Cerebellar cortex (tissue), 1 donor: Measurements from ENCODE around the gene TMTC1.

Source experiments
- DNase-seq: peaks from one replicate; pipeline ENCODE4 v3.0.0-alpha.2; 2015; ENCODE audit warnings: low spot score

The TMTC1 gene

DNA sequence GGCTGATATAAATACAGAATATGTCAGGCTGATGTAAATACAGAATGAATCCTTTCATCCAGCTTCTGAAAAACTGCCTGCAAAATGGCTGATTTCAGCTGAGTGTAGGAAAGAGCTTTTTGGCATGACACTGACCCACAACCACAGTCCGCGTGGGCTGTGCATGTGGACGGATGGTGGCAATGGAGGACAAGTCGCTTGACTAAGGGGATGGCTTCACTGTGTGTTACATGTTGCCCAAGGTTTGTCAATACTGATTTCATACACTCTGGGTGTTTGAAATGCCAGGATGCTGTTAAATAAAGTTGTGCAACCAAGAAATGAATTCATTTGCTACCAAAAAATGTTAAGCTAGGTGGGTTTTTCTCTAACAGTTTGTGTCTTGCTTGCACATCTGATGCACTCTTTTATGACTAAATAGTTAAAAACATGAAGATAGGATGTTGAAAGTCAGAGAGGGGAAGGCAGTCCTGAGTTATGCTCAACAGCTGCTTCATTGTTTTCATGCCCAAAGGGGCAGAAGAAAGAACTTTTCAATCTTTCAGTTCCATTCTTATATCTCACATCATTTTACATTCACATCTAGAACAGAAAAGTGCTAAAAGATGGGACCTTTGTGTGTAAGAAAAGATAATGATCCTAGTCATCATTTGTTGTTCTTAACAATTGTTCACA is 249.8 kb downstream of the TMTC1 start:
- DNase-seq: no peak

DNA sequence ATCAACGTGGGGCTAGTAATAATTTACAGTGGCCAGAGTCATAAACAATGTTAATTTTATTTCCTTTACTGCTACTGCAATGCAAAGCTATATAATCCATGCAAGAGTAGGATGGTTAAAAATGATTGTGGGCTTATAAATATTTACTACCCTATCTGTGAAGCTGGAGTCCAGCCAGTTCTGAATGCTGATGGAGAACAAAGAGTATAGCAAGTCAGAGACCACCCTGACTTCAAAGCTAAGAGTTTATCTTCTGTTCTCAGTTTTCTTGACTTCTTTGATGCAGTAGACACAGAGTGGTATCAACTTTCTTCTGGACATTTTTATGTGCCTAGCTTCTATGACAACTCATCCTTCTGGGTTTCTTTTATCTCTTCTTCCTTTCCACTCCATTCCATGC is 252.3 kb downstream of the TMTC1 start:
- no peak for DNase-seq

GRCh38 chr12:29530436-29530835 is 253.3 kb downstream of the TMTC1 start:
- no peak for DNase-seq

GRCh38 chr12:29528161-29528560 is 255.6 kb downstream of the TMTC1 start:
- no peak for DNase-seq

GRCh38 chr12:29521951-29522350 is 261.8 kb downstream of the TMTC1 start:
- no peak for DNase-seq

- DNase-seq: peak; percentile 36
Observed at GRCh38 chr12:29519585-29520182, 264.1 kb downstream of the TMTC1 start.

GRCh38 chr12:29518407-29518806 is 265.3 kb downstream of the TMTC1 start:
- no peak for DNase-seq

DNA sequence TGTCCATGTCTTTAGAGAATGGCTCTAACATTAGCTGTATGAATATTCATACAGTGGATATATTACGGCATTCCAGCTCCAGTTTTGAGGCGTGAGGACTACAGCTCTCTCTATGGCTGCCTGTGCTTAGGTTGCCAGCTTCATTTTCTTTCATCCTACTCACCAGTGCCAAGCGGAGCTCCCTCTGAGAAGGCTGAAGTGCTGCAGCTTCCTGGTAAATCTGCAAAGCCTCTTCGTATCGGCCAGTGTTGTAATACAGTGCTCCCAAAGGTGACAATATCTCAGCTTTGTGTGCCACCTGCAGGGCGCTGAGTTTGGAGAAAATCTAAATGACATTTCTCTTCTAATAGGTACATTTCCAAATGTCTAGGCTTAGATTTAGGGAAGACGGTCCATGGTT is 266.5 kb downstream of the TMTC1 start:
- DNase-seq: no peak

- DNase-seq: no peak
Observed at GRCh38 chr12:29516431-29516875, 267.3 kb downstream of the TMTC1 start.

DNA sequence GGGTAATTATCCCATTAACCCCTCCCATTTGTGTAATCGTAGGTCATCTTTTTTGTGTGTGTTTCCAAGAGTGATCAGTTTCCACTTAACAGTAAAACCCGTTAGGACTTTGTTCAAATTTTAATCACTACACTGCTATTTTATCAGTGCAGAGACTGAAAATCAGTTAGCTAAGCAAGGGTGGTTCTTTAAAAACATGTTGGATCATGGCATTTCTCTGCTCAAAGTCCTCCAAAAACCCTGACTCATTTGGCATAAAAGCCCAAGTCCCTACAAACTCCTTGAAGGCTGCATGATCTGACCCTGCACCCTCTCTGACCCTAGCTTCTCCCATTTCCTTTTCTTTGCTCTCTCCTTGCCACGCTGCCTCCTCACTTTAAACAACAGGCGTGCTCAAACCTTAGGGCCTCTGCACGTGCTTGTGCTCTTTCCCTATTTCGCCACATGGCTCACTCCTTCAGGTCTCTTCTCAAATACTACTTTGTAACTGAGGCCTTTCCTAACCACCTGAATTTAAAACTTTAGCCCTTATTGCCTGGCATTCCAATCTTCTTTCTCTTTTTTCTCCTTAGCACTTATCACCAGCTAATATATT is 273.1 kb downstream of the TMTC1 start:
- DNase-seq: no peak

GRCh38 chr12:29509503-29509902 is 274.2 kb downstream of the TMTC1 start:
- no peak for DNase-seq

- no peak for DNase-seq
Observed at GRCh38 chr12:29508949-29509348, 274.8 kb downstream of the TMTC1 start.

DNA sequence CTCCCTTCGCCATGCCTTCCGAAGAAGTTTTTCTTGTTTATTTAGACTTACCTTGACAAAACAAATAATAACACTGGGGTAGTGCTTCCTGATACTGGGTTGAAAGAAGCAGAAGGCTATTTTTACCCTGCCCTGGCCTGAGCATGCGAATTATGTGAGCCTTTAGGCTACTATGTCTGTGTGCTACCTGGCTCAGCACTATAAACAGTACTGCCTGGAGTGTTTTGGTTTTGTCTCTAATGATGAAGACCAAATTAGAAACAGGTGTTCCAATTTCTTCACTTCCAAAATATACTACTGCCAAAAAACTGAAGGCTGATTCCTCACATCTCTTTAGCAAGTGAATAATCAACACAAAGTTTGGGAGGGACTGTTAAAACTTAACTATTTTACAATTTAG is 278.6 kb downstream of the TMTC1 start:
- no peak for DNase-seq

- DNase-seq: no peak
Observed at GRCh38 chr12:29503283-29503682, 280.5 kb downstream of the TMTC1 start.

DNA sequence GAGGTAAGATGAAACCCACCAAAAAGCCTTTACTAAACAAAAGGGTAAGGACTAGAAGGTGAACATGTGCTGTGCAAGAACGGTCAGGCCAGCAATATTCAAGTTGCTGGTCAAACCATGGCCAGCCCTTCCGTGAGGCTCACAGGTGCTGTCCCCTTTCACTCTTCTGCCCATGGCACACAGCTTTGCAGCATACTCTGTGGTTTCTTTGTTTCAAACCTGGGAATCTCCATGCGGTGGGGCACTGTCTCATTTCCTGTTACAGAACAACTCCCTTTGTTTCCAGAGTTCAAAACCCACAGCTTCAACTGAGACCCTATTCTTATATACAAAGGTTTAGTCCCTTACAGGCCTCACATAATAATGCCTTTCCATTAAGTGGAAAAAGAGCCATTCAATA is 284.5 kb downstream of the TMTC1 start:
- no peak for DNase-seq

GRCh38 chr12:29497588-29497987 is 286.2 kb downstream of the TMTC1 start, which contains the start of gene OVCH1:
Gene OVCH1 (minus strand): TSS chr12:29497686. CDS start chr12:29497686, 0 bp downstream.
- no peak for DNase-seq

DNA sequence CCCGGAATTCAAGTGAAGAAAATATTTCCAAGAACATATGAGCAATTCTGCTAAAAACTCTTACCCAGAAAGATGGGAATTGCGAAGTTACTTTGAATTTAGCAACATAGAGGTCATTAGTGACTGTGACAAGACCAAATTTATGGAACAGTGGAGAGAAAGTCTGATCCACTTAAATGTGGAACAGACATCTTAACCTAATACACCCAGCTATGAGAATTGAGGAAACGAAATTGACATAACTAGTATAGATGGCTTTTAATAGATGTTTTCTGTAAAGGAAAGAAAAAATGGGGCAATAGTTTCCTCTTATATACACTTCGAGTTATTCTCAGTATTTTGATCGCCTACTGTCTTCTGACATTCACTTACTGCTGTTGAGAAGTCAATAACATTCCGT is 290.9 kb downstream of the TMTC1 start:
- DNase-seq: no peak

DNA sequence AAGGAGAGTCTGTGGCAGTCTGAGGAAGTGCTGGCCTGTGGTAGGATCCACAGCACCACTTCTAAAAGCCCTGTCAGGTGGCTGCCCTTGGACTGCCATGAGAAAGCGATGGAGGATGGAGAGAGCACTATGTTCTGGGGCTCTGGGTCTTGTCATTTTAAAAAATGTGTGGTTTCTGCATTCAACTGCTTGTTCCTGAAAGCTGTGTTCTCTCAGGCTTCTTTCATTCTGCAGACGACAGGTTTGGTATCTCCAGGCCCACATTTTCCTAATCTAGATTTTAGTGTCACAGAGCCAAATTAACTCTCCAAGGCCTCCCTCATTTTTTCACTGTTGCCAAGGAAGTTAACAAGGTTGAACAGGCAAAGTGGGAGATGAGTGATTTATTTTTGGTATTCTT is 296.8 kb downstream of the TMTC1 start:
- DNase-seq: no peak

DNA sequence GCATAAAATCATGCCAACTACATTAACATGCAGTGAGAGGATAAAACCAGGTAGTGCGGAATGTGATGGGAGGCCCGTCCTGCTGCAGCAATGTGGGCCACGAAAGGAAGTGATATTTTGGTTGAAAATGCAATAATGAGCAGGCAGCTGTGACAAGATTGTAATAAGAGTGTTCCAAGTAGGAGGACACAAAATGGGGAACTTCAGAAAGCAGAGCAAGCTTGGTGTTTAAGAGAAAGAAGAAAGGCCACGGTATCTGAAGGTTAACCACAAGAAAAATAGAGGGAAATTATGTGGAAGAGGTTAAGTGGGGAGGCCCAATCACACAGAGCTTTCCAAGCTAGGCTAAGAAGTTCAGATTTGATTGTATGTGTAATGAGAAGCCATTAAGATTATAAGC is 320.5 kb downstream of the TMTC1 start:
- DNase-seq: no peak

GRCh38 chr12:29460082-29460481 is 323.7 kb downstream of the TMTC1 start:
- no peak for DNase-seq

DNA sequence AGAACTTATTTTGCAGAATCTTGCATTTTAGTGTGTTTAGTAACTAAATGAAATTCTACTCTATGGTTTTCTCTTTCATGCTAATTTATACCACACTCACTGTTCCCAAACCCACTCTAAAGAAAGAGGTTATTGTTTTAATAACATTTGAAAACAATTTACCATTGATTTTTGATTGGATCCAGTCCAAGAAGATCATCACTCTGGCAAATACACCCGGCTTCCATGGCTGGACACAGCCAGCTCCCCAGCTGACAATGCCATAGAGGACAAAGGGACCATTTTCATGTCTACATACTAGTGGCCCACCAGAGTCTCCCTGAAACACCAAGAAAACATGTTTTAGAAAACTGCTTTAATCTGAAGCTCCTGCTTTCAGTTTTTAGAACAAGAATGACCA is 328.7 kb downstream of the TMTC1 start:
- DNase-seq: peak; percentile 2

- DNase-seq: no peak
Observed at GRCh38 chr12:29451888-29452287, 331.9 kb downstream of the TMTC1 start.
